Smooth muscle cell of the brain vasculature (primary cell): ENCODE measurements around the gene CS.
"Not testable (repeated sequence)": the region's sequence is repeated elsewhere in the genome, so short reads cannot be mapped to it uniquely, and the experiment has no call there.

Experiments used
- DNase-seq: peaks from one replicate; pipeline ENCODE4 v3.0.0-alpha.2; 2012; ENCODE audit warnings: low read depth, low spot score

The CS gene

GRCh38 chr12:56321027-56321426, 20.9 kb upstream of the CS start:
- DNase-seq, result no peak

GRCh38 chr12:56317675-56318074, 17.5 kb upstream of the CS start:
- DNase-seq, result no peak

DNA sequence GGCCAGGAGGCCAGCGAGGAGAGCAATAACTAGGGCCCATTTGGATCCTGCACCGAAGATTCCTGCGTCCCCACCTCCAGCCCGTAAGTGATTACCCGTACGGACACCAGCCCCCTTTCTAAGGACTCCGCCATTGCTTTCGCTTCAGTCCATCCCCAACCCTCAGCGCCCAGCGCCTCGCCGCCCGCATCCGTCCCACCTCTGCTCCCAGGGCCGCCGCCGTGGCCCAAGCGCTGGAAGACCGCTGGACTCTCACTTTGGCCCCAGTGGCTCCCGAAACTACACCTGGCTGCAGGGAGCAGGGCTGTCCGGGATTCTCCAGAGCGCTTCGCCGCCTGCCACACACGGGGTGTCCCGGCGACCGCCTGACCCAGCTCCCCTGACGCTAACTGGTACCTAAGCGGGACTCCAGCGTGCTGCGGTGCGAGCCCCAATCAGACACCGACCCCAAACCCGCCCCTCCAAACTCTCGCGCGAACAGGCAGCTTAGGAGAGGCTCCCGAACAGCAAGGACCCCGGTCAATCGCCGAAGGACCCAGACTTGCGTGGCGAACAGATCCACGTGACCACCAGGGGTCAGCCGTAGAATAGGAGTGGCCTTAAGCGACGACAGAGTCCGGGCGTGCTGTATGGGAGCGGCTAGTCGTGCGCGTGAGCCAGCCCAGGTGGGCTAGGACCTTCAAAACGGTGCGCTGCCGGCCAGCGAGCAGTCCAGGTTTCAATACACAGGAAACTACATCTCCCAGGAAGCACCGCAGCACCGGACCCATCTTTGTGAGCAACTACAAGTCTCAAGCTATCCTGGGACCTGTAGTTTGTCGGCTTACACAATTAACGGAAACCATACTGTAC, 15.7 kb upstream of the CS start, which contains the start of gene CNPY2:
Gene CNPY2, minus strand, starts transcription at position 367 of the 852 bp plus-strand sequence. CDS start 771 bp downstream, outside the sequence.
- DNase-seq, result peak; percentile 93

DNA sequence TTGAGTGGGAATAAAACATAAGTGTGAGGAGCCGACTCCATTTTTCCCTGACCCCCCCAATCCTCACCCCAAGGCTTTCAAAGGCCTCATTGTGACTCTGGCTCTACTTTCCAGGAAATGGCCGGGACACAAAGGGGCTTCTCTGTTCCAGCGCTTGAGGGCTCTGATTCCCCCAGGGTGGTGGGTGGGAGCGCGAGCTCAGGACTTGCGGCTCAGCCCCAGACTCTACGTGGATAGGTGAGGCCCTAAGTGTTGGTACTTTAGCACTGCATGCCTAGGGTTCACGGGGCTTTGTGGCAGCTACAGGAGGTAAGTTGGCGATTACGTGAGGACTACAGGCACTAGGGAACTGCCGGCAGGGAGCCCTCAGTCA, 15.1 kb upstream of the CS start:
- no peak for DNase-seq

- DNase-seq, result no peak
These were observed 10.9 kb upstream of the CS start for GRCh38 chr12:56311003-56311402.

DNA sequence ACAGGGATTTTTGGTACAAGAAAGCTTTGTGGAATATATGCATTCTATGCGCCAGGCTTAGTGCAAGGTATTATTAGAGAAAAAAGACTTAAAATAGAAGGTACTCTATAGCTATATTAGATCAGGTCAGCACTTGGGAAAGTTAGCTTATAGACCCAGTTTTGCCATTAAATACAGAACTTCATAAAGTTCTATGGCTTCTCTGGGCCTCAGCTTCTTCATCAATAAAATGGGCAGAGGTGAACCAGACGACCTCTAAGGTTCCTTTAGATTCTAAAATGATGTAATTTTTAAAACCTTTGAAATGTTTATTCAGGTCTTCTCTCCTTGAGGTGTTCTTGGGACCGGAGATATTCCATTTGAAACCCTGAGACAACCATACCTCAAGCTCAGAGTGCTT, 8.6 kb upstream of the CS start:
- no peak for DNase-seq

- DNase-seq, result no peak
These were observed 7.3 kb upstream of the CS start for GRCh38 chr12:56307221-56307965.

DNA sequence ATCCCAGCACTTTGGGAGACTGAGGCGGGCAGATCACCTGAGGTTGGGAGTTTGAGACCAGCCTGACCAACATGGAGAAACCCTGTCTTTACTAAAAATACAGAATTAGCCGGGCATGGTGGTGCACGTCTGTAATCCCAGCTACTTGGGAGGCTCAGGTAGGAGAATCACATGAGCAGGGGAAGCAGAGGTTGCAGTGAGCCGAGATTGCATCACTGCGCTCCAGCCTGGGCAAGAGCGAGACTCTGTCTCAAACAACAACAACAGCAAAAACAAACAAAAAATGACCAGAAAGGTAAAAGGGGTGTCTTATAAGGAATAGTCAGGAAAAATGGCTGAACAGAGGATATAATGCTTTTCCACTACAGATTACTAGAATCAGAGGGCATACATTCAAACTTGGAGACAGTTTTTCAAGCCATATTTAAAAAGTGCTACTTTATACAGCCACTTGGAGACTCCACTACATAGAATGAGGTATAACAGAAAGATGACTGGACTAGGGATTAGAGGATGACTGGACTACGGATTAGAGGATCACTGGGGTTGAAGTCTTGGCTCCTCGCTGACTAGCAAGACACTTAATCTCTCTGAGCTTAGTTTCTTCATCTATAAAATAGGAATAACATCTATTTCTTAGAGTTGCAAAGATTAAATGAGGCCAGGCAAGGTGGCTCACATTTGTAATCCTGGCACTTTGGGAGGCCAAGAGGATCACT, 4.9 kb upstream of the CS start:
- DNase-seq, result no peak

DNA sequence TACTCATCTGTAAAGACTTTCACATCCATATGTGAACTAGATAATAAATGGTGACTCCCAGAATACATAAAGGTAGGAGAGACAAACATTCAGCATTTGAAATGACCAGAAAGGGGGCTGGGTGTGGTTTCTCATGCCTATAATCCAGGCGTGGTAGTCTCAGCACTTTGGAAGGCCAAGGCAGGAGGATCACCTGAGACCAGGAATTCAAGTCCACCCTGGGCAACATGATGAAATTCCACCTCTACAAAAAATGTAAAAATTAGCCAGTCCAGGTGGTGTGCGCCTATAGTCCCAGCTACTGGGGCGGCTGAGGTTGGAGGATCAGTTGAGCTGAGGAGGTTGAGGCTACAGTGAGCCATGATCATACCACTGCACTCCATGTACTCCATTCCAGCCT, 4.1 kb upstream of the CS start:
- DNase-seq, result no peak

DNA sequence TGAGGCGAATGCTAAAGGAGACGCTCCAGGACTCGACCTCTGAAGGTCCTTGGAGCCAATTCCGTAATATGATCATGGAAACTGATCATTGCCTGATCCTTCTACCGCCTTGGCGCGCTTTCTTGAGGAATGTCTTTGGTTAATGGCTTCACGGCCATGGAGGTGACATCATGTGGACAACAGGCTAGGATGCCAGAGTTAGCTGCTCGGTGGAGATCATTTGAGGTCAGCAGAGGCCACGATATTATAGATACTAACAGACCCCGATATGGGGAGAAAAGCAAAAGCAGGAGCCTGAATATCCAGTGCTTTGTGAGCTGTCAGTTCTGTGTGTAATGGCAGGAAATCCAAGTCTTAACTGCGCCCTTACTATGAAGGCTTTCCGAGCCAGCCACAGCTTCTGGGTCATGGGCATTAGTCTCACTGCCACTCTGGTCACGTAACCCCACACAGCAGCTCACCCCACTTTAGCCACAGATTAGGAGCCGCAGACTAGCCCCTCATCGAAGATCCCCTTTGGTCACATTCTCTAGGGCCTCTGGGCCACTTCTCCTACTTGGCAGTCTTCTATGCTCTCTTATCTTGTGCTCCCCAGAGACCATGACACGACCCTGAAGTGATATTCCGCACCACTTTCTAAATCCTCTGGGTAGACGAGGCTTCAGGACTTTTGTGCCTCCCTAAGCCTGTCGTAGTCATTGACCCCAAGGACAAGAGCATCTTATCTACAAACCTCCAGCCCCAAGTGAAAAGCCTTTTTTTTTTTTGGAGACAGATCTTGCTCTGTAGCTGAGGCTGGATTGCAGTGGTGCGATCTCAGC, 724 bp upstream of the CS start:
- DNase-seq, result no peak

DNA sequence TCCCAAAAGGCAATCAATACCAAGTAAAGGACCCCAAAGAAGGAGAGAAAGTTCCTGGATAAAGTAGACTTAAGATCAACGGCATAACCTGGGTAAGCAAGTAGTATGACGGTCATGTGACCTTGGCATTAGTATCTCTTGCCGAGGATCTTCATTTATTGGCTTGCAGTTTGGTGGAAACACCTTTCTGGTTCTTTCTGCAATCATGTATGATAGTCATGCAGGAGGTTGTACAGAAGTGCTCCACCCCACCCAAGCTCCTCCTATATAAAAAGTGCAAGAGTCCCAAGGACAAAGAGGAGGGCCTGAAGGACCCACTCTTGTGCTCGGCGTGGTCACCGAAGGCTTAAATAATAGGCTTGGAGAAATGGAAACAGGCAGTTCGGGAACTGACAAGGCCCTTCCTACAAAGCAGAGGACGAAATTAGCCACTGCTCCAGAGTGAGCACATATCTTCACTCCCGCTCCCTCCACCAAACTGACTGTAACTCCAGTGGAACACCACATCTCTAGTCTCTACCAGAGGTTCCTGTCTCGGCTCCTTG, 750 bp downstream of the CS start:
- DNase-seq, result peak; percentile 6

DNA sequence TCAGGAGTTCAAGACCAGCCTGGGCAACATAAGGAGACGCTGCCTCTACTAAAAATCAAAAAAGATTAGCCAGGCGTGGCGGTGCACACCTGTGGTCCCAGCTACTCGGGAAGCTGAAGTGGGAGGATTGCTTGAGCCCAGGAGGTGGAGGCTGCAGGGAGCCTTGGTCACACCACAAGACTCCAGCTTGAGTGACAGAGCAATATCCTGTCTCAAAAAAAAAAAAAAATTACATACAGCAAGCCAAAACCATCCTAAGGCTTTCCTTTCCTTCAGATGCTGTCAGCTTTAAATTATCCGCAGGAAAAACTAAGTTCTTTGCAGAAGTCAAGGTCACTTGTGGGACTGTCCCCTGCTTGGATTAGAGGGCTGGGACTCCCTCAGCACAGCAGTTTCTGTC, 1.3 kb downstream of the CS start:
- no peak for DNase-seq

GRCh38 chr12:56297400-56297799, 2.7 kb downstream of the CS start:
- DNase-seq, result no peak

DNA sequence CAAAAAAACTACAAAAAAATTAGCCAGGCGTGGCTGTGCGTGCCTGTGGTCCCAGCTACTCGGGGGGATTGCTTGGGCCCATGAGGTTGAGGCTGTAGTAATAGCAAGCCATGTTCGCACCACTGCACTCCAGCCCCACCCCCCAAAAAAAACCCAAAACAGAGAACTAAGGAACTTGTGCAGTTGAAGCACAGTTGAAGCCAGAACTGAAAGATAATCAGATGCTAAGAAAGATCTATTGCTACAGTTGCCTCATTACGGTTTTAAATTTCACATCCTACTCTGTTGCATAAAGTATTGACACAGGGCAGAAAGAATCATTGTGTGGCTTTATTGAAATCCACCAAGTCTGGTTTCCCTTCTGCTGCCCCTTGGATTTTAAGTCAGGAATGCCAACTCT, 3.8 kb downstream of the CS start:
- no peak for DNase-seq

GRCh38 chr12:56293795-56294194, 6.3 kb downstream of the CS start:
- no peak for DNase-seq

GRCh38 chr12:56288705-56289387, 11.3 kb downstream of the CS start:
- DNase-seq, result no peak

- no peak for DNase-seq
These were observed 13.9 kb downstream of the CS start for GRCh38 chr12:56286044-56286830.

- not testable (repeated sequence) for DNase-seq
These were observed 15.9 kb downstream of the CS start for GRCh38 chr12:56284263-56284662.

GRCh38 chr12:56282579-56282978, 17.6 kb downstream of the CS start:
- no peak for DNase-seq

DNA sequence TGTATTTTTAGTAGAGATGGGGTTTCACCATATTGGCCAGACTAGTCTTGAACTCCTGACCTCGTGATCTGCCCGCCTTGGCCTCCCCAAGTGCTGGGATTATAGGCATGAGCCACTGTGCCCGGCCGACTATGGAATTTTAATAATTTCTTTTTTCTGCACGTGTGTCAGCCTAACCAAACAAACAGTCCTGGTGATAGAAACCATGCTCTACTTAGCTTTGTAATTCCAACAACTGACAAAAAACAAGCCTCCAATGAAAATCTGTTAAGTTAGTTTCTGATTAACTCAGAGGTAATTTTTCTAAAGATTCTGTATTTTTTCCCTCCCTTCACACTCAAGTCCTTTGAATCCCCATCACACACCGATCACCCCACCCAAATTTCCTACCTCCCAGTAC, 18.1 kb downstream of the CS start:
- DNase-seq, result no peak
